ENCODE measurements around the gene FIGN.

DNA sequence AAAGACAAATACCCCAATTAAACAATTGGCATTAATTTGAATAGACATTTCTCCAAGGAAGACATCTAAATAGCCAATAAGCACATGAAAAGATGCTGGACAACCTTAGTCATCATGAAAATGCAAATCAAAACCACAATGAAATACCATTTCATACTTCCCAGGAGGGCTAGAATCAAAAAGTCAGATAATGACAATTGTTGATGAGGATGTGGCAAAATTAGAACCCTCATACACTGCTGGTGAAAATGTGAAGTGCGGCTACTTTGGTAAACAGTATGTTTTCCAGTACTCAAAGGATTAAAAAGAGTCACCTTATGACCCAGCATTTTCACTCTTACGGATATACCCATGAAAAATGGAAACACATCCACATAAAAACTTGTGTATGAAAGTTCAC is 91.6 kb downstream of the FIGN start:
- TF ChIP-seq EZH2 (IDR thresholded peaks at IDR 0.05; ENCODE audit: insufficient read depth, poor library complexity, severe bottlenecking), result no peak
- TF ChIP-seq EZH2phosphoT487 (IDR thresholded peaks at IDR 0.05; ENCODE audit: insufficient read depth, low read depth), result no peak
